ENCODE data around the gene OPRPN.

Gene OPRPN, protein sequence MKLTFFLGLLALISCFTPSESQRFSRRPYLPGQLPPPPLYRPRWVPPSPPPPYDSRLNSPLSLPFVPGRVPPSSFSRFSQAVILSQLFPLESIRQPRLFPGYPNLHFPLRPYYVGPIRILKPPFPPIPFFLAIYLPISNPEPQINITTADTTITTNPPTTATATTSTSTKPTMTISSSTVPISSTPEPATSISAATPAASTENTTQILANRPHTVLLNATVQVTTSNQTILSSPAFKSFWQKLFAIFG

DNA sequence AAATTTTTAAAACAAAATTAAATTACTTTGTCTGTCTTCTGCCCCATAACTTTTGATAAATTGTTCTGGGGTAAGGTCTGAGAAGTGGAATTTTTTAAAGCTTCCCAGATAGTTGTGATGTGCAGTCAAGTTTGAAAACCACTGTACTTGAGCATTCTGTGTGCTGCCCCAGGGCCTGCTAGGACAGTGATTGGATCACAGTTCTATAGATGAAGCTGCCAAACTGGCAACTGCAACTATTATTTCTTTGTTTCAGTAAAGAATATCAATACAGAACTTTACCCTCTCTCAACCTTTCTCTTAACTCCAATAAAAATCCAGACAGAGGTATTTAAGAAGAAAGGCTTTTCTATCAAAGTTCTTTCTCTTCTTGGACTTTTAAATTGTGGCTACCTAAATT is at the start of gene OPRPN:
Gene OPRPN (plus strand): TSS at position 361 of the 400 bp plus-strand sequence. CDS start 1,346 bp downstream, outside the sequence.
- DNase-seq = no peak

DNA sequence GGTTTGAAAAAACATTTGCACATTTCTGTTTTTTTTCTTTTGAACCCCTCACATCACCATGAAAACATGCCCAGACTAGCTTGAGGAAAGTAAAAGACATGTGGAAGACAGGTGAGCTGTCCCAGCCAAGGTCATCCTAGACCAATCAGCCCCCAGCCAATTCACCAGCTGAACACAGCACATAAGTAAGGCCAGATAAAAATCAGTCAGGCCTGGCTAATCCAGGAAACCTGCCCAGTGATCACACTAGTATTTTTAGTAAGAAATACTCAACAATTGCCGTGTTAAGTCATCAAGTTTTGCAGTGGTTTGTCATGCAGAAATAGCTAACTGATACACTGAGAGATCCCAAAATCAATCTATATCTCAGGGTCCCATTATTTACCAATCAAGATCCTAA is 41.6 kb upstream of the OPRPN start:
- no peak for DNase-seq

DNA sequence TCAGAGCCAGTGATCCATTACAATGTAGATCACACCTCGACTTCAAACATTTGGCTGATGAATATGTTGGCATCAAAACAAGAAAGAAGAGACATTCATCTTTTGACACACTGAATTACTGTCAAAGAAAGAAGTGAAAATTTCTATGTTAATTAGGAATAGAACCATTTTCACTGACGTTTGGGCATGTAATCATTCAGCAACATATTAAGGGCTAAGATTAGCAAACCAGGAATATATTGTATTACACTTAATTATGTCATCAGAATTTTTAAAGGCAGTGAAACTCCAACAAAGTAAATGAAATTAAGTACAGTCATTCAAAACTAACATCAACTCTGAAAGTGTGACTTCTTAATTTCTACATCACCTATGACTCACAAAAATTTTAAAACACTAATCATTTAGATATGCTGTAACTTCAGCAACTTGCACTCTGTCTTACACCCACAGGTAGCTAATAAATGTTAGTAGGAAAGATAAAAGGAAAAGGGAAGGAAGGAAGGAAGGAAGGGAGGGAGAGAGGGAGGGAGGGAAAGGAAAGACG is 38.6 kb upstream of the OPRPN start:
- DNase-seq = no peak

DNA sequence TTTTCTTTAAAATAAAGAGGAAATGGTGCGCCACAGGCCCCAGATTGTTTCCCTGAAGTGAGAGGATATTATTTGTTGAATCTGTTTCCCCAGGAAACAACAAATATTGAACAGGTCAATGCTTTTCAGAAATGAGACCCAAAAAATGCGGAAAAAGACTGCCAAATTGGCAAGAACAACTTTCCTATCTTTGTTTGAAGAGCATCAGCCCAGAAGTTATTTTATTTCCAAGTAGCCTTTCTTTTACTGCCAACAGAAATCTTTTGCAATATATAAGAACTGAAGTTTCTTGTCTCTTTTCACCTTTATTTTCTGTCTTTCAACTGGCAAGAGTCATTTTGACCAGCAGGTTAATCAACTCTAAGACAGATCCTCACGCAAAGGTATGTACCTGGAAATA is 37.3 kb upstream of the OPRPN start, which contains the start of gene SMR3A:
Gene SMR3A (plus strand): TSS at position 301 of the 400 bp plus-strand sequence. CDS start 1,356 bp downstream, outside the sequence.
- no peak for DNase-seq

DNA sequence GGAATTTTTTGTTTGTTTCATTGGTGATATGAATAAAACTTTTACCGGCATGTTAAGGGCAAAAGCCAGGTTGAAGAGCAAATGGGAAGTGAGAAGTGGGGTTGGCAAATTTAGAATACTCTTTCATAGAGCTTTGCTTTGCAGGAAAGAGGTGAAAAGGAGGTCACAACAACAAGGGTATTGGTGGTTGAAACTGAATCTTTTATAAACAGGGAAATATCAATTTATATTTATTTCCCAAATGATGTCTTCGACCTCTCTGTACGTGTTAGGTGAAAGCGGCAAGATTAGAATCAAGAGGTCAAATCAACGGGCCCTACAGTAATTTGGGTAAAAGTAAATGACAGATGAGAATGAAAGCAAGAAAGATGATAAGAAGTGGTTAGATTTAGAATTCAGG is 33.7 kb upstream of the OPRPN start:
- no peak for DNase-seq

DNA sequence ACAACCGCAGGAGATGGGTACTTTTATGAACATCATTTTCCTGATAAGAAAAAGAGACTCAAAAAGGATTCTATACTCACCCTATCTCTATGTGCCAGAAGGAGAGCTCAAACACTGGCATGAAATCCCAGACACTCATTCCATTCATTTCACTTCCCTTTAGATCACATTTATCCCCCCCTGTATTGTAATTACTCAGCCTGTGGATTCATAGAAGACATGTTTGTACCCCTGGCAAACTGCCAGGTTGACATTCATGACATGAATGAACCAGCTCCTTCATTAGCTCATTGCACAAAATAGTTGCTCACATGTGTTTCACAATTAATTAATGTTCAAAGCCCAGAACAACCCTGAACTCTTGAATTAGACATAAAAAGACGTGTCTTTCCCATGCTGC is 32.3 kb upstream of the OPRPN start:
- DNase-seq = peak; percentile 0

DNA sequence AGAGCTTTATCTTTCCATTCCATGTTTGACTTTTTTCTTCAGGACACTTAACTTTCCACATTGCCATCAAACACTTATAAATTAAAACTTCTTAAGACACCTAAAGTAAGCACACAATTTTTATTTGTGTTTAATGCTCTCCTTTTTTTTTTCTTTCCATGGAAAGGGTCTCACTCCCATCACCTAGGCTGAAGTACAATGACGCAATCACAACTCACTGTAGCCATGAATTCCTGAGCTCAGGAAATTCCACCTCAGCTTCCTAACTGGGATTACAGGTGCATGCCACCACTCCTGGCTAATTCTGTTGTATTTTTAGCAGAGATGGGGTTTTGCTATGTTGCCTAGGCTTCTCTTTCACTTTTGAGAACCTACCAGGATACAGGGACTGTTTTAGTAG is 29.9 kb upstream of the OPRPN start:
- DNase-seq = no peak

DNA sequence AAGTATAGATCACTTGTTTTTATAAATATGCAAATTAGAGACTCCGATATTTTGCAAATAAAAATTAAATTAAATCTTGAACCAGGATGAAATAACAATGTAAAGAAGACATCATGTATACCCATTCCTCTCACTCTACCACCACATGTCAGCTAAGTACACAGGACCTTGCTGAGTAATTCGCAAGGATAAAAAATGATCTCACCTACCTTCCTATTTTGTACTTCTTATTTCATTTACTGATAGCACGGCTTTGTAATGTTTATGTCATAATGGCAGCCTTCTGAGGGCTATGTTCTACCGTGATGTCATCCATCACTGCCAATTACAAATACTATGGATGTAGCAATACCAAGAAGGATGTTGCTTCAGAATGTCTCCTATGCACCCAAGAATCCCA is 25.8 kb upstream of the OPRPN start:
- no peak for DNase-seq

DNA sequence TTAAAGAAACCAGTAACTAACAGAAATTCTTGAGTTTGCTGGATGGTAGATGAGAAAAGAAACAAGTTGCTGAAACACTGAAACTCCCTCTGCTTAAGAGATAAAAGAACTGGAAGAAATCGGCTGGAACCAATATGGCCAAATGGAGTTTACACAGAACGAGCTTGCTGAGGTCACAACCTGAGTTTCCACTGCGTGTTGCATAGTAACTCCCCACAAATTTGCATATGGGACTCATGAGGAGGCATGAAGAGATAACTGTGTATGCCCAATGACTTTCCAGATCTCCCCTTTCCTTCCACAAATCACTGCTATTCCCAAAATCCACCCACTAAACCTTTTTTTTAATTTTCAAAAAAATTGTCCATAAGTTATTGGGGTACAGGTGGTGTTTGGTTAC is 25.0 kb upstream of the OPRPN start:
- DNase-seq = no peak

DNA sequence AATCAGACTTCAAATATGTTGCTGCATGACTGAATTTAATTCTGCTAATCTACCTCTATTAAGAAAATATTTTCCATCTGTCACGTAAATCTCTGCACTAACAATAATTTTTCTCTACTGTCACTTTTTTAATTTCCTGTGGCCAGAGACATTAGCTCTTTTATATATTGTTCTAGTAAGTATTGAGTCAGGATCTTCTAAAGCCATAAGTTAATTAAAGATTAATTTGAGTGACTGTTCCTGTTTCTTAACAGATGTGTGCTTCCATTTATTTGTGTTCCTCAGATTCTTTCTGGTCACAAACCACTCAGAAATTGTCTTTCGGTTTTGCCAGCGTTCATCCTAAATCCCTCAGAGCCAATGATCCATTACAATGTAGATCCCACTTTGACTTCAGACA is 17.2 kb upstream of the OPRPN start:
- DNase-seq = no peak

DNA sequence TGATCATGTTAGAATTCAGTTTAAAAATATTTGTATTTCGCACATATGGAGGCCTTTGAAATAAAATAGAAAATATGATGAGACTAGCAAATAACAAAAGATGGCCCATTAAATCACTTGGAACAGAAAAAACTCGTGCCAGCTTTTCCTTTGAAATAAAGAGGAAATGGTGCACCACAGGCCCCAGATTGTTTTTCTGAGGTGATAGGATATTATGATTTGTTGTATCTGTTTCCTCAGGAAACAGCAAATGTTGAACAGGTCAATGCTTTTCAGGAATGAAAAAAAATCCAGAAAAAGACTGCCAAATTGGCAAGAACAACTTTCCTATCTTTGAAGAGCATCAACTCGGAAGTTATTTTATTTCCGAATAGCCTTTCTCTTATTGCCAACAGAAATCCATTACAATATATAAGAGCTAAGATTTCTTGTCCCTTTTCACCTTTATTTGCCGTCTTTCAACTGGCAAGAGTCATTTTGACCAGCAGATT is 15.0 kb upstream of the OPRPN start, which contains the start of gene SMR3B:
Gene SMR3B (plus strand): TSS at position 441 of the 491 bp plus-strand sequence. CDS start 1,380 bp downstream, outside the sequence.
- no peak for DNase-seq

DNA sequence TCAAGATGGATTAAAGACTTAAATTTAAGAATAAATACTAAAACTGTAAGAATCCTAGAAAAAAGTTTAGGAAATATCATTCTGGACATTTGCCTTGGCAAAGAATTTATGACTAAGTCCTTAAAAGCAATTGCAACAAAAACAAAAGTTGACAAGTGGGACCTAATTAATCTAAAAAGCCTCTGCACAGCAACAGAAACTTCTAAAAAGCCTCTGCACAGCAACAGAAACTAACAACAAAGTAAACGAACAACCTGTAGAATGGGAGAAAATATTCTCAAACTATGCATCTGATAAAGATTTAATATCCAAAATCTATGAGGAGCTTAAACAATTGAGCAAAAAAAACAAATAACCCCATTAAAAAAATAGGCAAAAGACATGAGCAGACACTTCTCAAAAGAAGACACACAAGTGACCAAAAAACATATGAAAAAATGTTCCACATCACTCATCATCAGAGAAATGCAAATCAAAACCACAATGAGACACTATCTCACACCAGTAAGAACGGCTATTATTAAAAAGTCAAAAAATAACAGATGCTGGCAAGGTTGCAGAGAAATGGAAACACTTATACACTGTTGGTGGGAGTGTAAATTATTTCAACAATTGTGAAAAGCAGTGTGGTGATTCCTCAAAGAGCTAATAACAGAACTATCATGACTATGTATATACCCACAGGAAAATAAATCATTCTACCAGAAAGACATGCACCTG is 5.5 kb upstream of the OPRPN start:
- no peak for DNase-seq

DNA sequence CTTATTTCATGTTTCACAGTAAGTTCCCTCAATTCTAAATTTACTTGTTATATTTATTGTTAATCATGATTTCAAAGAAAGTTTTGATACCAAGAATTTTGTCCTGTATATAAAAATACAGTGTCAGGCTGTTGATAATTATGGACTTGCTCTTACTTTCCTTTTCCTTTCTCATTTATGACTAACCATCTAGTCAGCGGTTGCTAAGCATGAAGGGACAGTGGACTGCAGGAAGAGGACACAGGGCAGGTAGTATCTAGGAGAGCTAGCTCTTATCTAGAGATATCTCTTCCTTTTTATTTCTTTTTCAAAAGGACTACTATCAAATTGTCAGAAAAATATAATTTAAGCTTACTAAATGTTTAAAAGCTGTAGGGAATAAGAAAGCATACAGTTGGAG is 1.6 kb downstream of the OPRPN start:
- no peak for DNase-seq

DNA sequence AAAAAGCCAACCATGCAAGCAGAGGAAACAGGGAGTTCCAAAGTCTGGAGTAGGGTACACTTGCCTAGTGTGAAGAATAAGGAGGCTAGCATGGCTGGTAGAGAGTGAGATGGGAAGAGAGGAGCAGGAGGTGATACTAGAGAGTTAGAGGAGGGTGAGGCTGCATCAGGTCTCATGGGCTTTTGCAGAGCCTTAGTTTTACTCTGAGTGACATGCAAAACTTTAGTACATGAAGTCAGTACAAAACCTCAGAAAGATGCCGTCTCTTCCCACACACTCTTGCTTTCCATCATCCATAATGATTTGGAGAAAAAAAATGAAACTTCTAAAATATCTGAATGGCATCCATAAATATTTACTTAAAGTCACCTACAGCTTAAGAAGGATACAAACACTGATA is 5.0 kb downstream of the OPRPN start:
- no peak for DNase-seq

DNA sequence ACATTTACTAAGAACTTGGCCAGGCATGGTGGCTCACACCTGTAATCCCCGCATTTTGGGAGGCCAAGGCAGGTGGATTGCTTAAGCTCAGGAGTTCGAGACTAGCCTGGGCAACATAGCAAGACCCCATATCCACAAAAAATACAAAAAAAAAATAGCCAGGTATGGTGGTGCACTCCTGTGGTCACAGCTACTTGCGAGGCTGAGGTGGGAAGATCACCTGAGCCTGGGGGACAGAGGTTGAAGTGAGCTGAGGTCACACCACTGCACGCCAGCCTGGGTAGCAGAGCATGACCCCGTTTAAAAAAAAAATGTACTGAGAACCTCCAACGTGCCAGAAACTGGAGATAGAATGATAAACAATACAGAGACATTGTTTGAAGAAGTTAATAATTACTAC is 8.0 kb downstream of the OPRPN start:
- DNase-seq = no peak

DNA sequence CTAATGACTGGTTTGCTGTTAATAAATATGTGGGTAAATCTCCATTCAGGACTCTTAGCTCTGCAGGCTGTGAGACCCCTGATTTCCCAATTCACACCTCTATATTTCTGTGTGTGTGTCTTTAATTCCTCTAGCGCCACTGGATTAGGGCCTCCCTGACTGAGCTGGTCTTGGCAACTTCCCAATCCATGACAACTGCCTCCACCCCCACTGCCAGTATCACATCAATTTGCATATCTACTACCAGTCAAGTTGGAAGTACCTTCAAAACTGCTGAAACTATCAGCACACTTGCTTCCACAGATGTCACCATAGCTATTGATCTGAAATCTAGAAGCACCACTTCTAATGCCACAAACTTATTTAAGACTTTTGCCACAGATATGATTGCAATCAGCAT is 27.6 kb downstream of the OPRPN start:
- no peak for DNase-seq

DNA sequence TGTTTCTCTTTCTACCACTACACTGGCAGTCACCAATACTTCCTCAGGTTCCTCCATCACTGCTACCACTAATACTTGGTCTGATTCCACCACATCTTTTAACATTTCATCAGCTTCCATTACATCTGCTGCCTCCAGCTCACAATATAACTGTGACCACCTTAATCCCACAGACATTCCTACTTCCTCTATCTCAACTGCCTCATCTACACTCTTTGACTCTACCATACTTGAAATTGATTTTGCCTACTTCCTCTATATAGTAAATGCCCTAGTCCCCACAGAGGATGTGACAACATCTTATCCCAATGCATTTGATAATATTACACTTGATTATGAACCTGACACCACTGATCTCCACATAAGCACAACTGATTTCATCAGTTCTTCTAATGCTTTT is 29.0 kb downstream of the OPRPN start:
- no peak for DNase-seq

DNA sequence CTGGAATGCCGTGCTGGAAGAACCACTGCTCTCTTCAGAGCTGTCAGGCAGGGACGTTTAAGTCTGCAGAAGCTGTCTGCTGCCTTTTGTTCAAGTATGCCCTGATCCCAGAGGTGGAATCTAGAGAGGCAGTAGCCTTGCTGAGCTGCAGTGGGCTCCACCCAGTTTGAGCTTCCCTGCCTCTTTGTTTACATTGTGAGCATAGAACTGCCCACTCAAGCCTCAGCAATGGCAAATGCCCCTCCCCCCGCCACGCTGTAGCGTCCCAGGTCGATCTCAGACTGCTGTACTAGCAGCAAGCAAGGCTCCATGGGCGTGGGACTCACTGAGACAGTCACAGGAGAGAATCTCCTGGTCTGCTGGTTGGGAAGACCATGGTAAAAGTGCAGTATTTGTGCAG is 39.5 kb downstream of the OPRPN start:
- no peak for DNase-seq

DNA sequence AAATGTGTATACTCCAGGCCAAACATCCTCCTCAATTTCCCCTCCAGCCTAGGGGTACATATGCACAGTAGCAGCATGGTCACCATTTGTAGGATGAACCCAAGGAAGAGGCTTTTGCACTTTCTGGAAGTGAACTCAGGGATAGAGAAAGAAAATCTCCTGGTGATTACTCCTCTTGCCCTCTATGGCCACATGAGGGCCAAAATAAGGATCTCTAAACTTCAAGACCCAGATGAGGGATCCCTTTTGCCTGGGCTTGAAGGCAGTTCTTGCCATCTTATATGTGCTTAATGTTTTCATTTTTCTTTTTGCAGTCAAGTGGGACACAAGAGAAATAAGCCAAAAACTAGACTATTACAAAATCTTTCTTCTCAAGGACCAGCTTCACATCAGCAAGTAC is 44.7 kb downstream of the OPRPN start:
- no peak for DNase-seq

DNA sequence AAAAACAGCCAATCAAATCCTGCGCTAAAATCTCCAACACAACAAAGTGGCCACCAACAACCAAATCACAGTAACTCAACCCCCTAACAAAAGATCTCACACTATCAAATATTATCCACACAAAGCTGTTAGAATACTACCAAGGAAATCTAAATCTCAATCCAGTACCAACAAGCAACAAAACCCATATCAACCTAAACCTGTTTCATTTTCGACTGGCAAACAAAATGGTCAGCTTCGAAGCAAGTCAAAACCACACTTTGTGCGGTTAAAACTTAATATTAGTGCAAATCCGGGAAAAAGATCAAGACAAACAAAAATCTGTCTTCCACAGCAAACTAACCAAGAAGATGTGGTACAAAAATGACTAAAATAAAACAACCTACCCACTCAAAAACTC is 45.6 kb downstream of the OPRPN start:
- DNase-seq = no peak

DNA sequence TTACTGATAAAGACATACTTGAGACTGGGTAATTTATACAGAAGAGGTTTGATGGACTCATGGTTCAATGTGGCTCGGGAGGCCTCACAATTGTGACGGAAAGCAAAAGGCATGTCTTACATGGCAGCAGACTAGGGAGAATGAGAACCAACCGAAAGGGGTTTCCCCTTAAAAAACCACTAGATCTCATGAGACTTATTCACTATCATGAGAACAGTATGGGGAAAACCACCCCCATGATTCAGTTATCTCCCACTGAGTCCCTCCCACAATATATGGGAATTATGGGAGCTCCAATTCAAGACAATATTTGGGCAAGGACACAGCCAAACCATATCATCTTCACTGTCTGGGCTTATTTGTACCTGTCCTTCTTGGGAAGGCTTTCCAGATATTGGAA is 51.5 kb downstream of the OPRPN start:
- no peak for DNase-seq

DNA sequence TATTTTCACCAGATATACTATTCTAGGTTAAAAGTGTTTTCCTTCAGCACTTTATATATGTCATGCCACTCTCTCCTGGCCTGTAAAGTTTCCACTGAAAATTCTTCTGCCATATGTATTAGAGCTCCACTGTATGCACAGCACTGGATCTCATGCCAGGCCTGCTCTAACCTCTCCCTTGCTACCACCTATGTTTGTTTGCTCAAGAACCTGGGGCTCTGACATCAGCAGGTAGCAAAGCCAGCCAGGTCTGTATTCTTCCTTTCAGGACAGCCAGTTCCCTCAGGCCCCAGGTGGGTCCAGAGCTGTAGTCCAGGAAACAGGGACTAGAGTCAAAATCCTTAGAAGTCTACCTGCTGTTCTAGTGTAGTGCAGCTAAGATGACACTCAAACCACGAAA is 55.2 kb downstream of the OPRPN start:
- peak; percentile 24 for DNase-seq

Data from NCI-H2029 (cell line).